HEK293 (cell line): ENCODE results near the gene DYNLRB1.

ENCODE experiments used
- HOXA7 ChIP-seq: sonication (generic); formaldehyde crosslinking; IDR thresholded peaks from 2 replicates; pipeline ENCODE4 v1.8.1; 2022; ENCODE audit warnings: missing genetic modification reagents, borderline replicate concordance
- KLF8 ChIP-seq: fragments of 450-650 bp; formaldehyde crosslinking; IDR thresholded peaks from 2 replicates; pipeline ENCODE4 v1.5.1; 2016; ENCODE audit warnings: missing biosample characterization, missing genetic modification characterization
- KLF9 ChIP-seq: fragments of 450-650 bp; formaldehyde crosslinking; IDR thresholded peaks from 2 replicates; pipeline ENCODE4 v1.5.1; 2016; ENCODE audit warnings: missing biosample characterization, missing genetic modification characterization, low read depth
- OSR2 ChIP-seq: fragments of 450-650 bp; formaldehyde crosslinking; IDR thresholded peaks from 2 replicates; pipeline ENCODE4 v1.5.1; 2016; ENCODE audit warnings: missing biosample characterization, missing genetic modification characterization
- TCF7L2 ChIP-seq: IDR thresholded peaks from 2 replicates; pipeline ENCODE4 v1.6.1; 2011; ENCODE audit warnings: low read depth, mild to moderate bottlenecking, inconsistent platforms, low read length, moderate library complexity, borderline replicate concordance
- ZNF121 ChIP-seq: fragments of 450-650 bp; formaldehyde crosslinking; IDR thresholded peaks from 2 replicates; pipeline ENCODE4 v1.5.1; 2016; ENCODE audit warnings: missing biosample characterization, missing genetic modification characterization
- TF ChIP-seq, protein P1 (sequence below): fragments of 450-650 bp; formaldehyde crosslinking; IDR thresholded peaks from 2 replicates; pipeline ENCODE4 v1.5.1; 2016; ENCODE audit warnings: missing biosample characterization, missing genetic modification characterization

DNA sequence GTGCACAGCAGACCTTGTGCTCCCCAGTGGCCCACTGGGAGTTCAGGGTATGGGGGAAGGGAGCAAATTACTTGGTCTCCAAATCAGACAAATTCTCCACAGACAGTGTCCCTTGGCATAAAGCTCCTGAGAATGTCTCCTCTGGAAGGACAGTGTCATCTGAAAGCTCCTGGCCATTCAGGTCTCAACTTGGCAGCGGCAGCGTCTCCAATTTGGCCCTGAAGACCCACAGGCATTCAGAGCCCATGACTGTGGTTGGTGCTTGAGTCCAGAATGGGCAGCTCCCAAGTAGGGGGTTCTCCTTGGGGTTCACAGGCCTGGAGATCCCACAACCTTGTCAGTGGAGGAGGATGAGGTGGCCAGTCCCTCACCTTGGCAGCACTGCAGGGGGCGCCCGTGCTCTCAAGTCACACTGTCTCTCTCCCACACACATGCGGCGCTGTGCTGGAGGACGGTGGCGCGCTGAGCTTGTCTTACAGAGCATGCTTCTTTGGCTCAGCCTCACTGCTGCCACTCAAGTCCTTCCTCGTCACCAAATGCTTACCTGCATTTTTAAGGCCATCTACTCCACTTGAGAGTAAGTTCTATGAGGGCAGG is 20.7 kb downstream of the DYNLRB1 start:
- no peak for TF ChIP-seq OSR2
- TF ChIP-seq, protein P1, sequence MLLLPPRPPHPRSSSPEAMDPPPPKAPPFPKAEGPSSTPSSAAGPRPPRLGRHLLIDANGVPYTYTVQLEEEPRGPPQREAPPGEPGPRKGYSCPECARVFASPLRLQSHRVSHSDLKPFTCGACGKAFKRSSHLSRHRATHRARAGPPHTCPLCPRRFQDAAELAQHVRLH: no peak
- no peak for TF ChIP-seq ZNF121 (tag by site-specific recombination)
- TF ChIP-seq HOXA7: no peak
- no peak for TF ChIP-seq KLF9 (tag by site-specific recombination)
- TF ChIP-seq KLF8 (tag by site-specific recombination): no peak
- TF ChIP-seq TCF7L2: no peak
